Ureter (tissue), 1 donor: ENCODE results near the gene NFE2L1. TPM values are rescaled to one million over a fixed set of nuclear protein-coding genes. Genes with fewer than 3 reads are reported as not detected.
"Not testable (repeated sequence)": the region's sequence is repeated elsewhere in the genome, so short reads cannot be mapped to it uniquely, and the experiment has no call there.

Experiments
- DNase-seq: peaks from one replicate; pipeline ENCODE4 v3.0.0-alpha.2; 2020; ENCODE audit warnings: low spot score
- total RNA-seq: library from RNA; stranded (reverse); gene quantifications from one replicate; pipeline ENCODE4 v1.2.4, GENCODE V29; 2023
- donor health status: DM: yes; HTN: yes; CAD: no.

NFE2L1 gene
- total RNA-seq, 1 donor from 2014 or later = 143 TPM

DNA sequence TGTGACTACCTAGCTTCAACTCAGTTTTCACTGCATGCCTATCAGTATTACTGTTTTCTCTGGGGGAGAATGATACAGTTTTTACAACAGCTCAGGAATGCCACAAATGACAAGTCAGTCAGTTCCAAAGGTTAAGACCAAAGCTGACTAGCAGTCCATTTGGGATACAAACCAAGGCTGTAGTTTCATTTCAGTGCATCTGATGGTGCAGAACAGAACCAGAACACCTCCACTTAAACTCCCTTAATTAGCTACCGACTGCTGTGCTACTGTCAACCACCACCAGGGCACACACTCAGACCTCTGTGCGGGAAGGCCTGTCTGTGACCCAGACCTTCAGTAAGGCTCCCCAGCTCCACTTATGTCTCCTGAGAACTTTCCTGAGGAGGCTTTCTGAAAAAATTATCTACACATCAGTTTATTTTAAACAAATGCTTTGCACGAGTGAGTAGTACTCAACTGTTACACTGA lies 20.4 kb downstream of the NFE2L1 start:
- no peak for DNase-seq

DNA sequence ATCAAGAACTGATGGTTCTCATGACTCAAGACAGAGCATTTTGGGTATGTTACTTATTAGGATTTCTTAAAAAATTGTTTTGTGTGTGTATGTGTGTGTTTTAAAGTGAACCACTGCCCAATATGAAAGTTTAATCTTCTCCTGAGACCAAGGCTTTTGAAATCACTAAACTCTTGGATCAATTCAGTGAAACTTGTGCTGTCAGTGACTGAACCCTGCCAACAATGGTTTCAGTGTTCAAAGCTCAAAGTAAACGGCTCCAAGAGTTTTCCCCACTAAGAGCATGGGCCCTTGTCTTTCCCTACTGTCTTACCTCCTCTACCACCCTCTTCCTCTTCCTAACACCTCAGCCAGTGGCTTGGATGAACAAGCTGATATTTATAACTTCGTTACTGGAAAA lies 22.0 kb downstream of the NFE2L1 start:
- DNase-seq = no peak

GRCh38 chr17:48071654-48072053 lies 23.5 kb downstream of the NFE2L1 start:
- DNase-seq = no peak

DNA sequence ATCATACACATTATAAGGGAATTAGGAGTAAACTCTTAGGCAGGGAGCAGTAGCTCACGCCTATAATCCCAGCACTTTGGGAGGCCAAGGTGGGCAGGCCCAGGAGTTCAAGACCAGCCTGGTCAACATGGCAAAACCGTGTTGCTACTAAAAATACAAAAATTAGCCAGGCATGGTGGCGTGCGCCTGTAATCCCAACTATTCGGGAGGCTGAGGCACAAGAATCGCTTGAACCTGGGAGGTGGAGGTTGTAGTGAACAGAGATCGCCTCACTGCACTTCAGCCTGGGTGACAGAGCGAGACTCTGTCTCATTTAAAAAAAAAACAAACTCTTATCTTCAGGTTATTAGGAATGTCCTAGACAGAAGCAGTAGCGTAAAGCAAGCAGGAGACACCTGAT lies 24.7 kb downstream of the NFE2L1 start:
- DNase-seq = not testable (repeated sequence)

DNA sequence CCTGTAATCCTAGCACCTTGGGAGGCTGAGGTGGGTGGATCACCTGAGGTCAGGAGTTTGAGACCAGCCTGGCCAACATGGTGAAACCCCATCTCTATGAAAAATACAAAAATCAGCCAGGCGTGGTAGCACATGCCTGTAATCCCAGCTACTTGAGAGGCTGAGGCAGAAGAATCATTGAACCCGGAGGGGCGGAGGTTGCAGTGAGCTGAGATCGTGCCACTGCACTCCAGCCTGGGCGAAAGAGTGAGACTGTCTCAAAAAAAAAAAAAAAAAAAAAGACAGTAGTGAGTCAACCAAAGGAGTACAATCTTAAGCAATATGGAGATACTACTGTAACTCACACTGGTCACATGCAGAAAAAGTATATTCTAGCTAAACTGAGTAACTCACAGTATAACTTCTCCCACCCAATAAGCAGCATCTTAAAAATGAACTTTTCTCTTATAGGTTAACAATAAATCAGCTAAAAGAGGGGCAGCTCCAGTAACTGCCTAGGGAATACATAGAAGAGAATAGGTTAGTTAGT lies 25.5 kb downstream of the NFE2L1 start:
- DNase-seq = not testable (repeated sequence)

GRCh38 chr17:48074322-48075081 lies 26.3 kb downstream of the NFE2L1 start:
- peak; percentile 85 for DNase-seq

DNA sequence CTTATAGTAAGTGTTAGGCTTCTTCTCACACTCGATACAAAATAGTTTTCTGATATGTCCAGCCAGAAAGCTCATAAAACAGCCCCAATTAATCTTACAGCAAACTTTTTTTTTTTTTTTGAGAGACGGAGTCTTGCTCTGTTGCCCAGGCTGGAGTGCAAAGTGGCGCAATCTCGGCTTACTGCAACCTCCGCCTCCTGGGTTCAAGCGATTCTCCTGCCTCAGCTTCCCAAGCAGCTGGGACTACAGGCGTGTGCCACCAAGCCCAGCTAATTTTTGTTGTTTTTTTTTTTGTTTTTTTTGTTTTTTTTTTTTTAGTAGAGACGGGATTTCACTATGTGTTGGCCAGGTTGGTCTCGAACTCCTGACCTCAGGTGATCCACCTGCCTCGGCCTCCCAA lies 29.0 kb downstream of the NFE2L1 start:
- not testable (repeated sequence) for DNase-seq

GRCh38 chr17:48081858-48082257 lies 33.7 kb downstream of the NFE2L1 start:
- DNase-seq = no peak

DNA sequence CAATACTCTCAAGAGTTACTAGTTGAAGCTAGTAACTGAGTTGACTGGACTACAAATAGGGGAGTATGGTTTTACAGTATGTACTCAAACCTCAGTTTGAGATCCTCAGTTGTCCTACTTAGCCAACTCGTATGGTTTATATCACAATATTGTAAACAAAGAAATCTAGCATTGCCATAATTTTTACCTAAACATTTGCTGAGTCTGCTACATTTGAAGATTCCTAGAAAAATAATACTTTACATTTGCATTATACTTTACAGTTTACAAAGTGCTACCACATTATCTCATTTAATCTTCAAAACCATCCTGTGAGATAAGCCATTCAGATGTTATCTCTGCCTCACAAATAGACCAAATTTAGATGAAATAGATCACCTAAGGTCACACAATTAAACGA lies 36.8 kb downstream of the NFE2L1 start:
- no peak for DNase-seq

- DNase-seq = no peak
Measured at GRCh38 chr17:48093341-48094045, 45.3 kb downstream of the NFE2L1 start.

- no peak for DNase-seq
Measured at GRCh38 chr17:48095611-48096010, 47.5 kb downstream of the NFE2L1 start.

GRCh38 chr17:48100160-48100559 lies 52.0 kb downstream of the NFE2L1 start:
- DNase-seq = no peak

DNA sequence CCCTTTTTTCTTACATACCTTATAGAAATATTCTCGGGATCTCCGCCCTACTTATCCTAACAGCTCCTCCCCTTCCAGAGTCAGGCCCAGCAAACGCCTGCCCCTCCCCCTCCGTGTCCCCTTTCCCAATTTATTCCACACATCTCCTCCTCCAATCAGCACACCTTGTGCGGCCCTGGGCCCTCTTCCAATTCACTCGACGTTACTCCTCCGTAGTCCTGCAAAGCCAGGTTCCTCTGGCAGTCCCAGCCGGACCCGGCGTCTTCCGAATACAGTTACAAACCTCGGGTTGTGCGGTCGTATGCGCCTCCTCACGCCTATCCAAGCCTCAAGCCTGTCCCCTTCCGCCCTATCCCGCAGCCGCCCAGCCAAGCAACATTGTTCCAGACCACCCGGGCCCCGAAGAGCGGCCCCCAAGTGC lies 52.4 kb downstream of the NFE2L1 start:
- DNase-seq = peak; percentile 56

DNA sequence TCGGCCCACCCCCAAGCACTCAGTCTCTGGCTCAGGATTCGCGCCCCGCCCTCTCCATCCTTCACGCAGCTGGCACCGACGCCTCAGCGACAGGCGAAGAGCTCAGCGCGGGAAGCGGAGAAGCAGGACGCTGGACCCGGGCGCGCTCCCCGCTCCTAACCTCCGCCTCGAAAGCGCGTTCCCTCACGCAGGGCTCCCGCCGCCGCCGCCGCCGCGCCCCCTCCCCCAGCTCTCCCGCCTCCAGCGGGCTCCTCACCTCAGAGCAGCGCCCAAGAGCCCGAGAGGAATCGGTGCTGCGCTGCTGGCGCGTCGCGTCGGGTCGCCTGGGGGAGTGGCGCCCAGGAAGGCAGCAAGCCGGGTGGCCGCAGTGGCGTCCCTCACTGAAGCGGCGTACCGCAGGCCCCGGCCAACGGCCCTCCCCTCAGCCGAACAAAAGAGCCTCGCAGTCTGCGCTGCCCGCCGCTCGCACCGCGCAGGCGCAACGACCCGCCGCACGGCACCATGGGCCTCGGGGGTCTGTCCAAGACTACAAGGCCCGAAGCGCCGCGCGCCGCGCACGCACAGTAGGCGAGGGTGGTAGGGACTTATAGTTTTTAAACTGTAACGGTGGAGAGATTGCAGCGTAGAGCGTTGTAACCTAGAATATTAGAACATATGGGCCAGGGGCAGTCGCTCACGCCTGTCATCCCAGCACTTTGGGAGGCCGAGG lies 53.0 kb downstream of the NFE2L1 start, which contains the start of gene CBX1:
TSS of gene CBX1 (minus strand) at position 467 of the 709 bp plus-strand sequence. CDS start 24,474 bp downstream, outside the sequence.
- peak; percentile 92 for DNase-seq

- DNase-seq = no peak
Measured at GRCh38 chr17:48102043-48102750, 54.0 kb downstream of the NFE2L1 start.

DNA sequence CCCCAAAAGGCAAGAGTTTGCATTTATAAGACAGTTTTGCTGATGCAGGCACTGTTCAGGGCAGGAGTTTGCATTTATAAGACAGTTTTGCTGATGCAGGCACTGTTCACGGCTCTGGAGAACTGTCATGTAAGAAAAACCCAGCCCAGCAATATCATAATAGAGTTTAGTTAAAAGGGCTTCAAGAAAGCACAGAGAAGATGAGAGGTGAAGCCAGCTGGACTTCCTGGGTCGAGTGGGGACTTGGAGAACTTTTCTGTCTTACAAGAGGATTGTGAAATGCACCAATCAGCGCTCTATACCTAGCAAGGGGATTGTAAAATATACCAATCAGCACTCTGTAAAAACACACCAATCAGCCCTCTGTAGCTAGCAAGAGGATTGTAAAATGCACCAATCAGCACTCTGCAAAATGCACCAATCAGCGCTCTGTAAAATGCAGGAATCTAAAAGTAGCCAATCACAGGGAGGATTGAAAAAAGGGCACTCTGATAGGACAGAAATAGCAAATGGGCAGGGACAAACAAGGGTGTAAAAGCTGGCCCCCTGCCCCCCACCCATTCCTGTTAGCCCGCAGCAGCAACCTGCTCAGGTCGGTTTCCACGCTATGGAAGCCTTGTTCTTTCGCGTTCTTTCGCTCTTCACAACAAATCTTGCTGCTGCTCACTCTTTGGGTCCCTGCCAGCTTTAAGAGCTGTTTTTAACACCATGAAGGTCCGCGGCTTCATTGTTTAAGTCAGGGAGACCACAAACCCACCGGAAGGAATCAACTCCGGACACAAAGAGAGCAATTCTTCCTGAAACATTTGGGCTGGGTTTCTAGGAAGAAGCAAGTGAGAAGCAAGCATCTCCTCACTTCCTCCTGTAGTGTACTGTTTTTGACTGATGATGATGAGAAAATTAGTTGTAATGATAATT lies 54.9 kb downstream of the NFE2L1 start:
- no peak for DNase-seq

DNA sequence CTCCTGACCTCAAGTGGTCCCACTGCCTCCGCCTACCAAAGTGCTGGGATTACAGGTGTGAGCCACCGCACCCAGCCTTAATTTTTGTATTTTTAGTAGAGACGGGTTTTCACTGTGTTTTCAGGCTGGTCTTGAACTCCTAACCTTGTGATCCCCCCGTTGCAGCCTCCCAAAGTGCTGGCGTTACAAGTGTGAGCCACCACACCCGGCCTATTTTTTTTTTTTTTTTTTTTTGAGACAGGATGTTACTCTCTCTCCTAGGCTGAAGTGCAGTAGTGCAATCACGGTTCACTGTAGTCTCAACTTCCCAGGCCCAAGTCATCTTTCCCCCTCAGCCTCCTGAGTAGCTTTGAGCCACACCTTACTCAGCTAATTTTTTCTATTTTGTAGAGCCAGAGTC lies 56.3 kb downstream of the NFE2L1 start:
- no peak for DNase-seq

DNA sequence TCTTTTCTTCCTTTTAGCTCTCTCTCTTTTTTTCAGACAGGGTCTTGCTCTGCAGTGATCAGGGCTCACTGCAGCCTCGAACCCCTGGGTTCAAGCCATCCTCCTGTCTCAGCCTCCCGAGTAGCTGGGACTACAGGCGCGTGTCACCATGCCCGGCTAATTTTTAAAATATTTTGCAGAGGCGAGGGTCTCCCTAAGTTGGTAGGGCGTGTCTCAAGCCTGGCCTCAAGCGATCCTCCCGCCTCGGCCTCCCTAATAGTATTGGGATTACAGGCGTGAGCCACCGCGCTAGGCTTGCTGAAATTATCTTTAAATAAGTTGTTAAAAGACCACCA lies 58.6 kb downstream of the NFE2L1 start:
- DNase-seq = no peak

DNA sequence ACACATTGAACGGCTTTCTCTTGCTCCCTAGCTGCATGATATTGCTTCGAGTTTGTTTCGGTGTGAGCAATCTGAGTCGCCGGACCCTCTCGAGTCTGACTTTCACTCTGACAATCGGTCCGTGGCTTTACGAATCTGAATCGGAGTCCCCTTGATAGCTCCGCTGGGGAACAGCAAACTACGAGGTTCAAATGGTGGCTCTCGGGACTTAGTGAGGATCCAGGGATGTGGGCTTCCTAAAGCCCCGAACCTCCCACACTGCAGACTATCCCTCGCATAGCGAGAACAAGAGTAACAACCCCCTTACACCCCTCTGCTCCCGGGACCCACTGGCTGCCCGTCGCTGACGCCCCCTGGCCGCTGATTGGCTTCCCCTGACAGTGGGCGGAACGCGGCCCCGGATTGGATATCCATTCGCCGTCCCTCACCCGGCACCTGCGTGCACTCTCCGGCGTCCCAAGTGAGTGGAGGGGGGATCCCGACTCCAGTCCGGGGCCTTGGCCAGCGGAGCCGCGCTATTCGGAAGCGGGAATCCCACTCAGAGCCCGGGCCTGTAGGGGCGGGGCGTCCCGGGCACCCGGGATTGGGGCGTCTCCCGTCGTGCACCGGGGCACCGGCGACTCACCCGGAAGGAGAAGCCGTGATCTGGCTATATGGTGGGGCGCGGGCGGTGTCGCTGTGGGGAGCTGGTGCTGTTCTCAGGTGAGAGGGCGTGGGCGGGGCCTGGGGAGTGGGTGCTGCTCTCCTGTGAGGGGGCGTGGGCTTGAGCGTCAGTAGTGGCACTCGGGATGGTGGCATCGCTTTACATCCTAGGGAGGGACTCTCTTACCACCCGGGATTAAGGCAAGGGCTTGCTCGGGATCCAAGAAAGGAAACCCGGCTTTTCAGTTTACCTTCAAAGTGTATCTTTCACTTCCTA lies 59.2 kb downstream of the NFE2L1 start, which contains the start of gene SNX11:
TSS of gene SNX11 (plus strand) at position 630 of the 919 bp plus-strand sequence. CDS start 4,278 bp downstream, outside the sequence.
- peak; percentile 90 for DNase-seq
